Esophagus muscularis mucosa (tissue), 4 donors: ENCODE measurements around the gene ARF1. TPM values are rescaled to one million over a fixed set of nuclear protein-coding genes. Genes with fewer than 3 reads are reported as not detected.

Experiments
- DNase-seq: peaks from one replicate; pipeline ENCODE4 v3.0.0-alpha.2; 2017; ENCODE audit errors: extremely low spot score
- H3K27ac ChIP-seq, 4 donors: fragments of 200-600 bp; sonication (generic); replicated peaks in 1 of 4; 1 replicate in 3 of 4; 2 replicates in 1 of 4; pipeline ENCODE4 v1.5.1; 2016 to 2019; ENCODE audit warnings: mild to moderate bottlenecking in 1 of 4
- H3K27me3 ChIP-seq, 4 donors: fragments of 200-600 bp; sonication (generic); one replicate each; pipeline versions ENCODE4 v1.5.1 to v1.6.0; 2016 to 2019
- H3K36me3 ChIP-seq, 4 donors: fragments of 200-600 bp; sonication (generic); one replicate each; pipeline ENCODE4 v1.5.1; 2016 to 2019
- H3K4me1 ChIP-seq, 4 donors: fragments of 200-600 bp; sonication (generic); one replicate each; pipeline ENCODE4 v1.5.1; 2016 to 2019
- H3K4me3 ChIP-seq, 4 donors: fragments of 200-600 bp; sonication (generic); 1 replicate in 2 of 4; 2 replicates in 2 of 4; pipeline ENCODE4 v1.5.1; 2016 to 2019; ENCODE audit warnings: mild to moderate bottlenecking in 4 of 4, moderate library complexity in 1 of 4
- H3K9me3 ChIP-seq, 4 donors: fragments of 200-600 bp; sonication (generic); 1 replicate in 3 of 4; 2 replicates in 1 of 4; pipeline ENCODE4 v1.5.1; 2016 to 2019
- EP300 ChIP-seq: sonication (generic); formaldehyde crosslinking; IDR thresholded peaks from one replicate; pipeline ENCODE4 v1.6.1; 2017; ENCODE audit warnings: antibody characterized with exemption
- POLR2A ChIP-seq: fragments of 450-650 bp; IDR thresholded peaks from one replicate; pipeline ENCODE4 v1.6.1; 2017; ENCODE audit warnings: antibody characterized with exemption, moderate library complexity, mild to moderate bottlenecking, low read depth
- POLR2AphosphoS5 ChIP-seq, 2 donors: sonication (generic); formaldehyde crosslinking; IDR thresholded peaks; one replicate each; pipeline ENCODE4 v1.6.1; 2017; ENCODE audit warnings: antibody characterized with exemption in 2 of 2
- WGBS: methylation state at CpG from one replicate; pipeline ENCODE4 v1.1.5; 2018; 5-methylcytosine and 5-hydroxymethylcytosine counted together
- intact Hi-C: fragments of 100-400 bp; cut with DNase I; formaldehyde crosslinking; loops from one replicate; pipeline ENCODE4 v1.15.1; 2023
- total RNA-seq, 4 donors: library from RNA; depleted of rRNA; stranded (reverse); fragments of >200 nt; gene quantifications; one replicate each; pipeline versions ENCODE4 v1.1.0 to v1.2.1, GENCODE V29; 2016
- TF ChIP-seq, protein P1 (sequence below), 3 experiments: fragments of 200-600 bp in 2 of 3; fragments of 450-650 bp in 1 of 3; sonication (generic) in 2 of 3; IDR thresholded peaks; one replicate each; pipeline ENCODE4 v1.5.1; 2017 to 2019; ENCODE audit warnings: antibody characterized with exemption in 3 of 3, mild to moderate bottlenecking in 2 of 3, moderate library complexity in 1 of 3

The ARF1 gene
- total RNA-seq, 4 donors from 2014 or later, result 238 to 392 (median 346) TPM

DNA sequence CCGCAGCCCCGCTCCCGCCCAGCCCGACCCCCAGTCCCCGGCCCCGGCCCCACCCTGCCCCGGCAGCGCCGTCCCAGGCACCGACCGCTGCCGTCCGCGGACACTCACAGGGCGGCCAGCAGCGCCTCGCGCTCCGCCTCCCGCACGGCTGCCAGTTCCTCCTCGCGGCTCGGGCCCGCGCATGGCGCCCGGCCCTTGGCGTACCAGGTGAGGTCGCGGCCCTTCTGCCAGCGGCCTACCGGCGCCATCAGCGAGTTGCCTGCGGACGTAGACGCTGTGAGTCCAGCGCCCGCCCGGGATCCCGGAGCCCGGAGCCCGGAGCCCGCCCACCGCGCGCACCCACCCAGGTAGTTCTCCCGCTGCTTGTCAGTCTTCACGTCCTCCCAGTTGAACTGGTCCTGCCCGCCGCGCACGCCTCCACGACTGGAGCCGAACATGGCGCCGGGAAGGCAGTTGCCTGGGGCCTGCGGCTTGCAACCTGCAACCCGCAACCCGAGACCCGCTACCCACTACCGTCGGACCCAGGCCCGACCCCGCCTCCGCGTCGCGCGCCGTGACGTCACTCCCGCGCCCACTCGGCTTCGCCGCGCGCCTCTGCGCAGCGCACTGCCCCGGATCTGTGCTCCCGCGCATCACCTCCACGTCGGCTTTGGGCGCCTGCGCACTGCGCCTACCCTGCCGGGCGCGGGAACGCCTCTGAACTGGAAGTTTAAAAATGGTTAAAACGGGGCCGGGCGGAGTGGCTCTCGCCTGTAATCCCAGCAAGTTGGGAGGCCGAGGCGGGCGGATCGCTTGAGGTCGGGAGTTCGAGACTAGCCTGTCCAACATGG is 20.5 kb downstream of the ARF1 start, which contains the start of gene C1orf35:
TSS of gene C1orf35 (minus strand) at position 535 of the 830 bp plus-strand sequence. CDS start at position 437, 98 bp downstream.
- intact Hi-C loops, result loop anchor here (5.0 kb wide), 1 partner anchor 156 kb away; the partner anchor contains the start of gene WNT9A
- Histone ChIP-seq H3K9me3 (no peaks in the 10 kb centered on the region), H3K36me3 (peaks cover 28 to 60% (median 56%) of the 10 kb centered on the region in 4 donors), H3K4me1 (peaks cover 24 to 46% (median 33%) of the 10 kb centered on the region in 4 donors), H3K27ac (peak within 1 kb of the TSS; percentile 88 to 97 (median 94)), H3K27me3 (no peaks in the 10 kb centered on the region), H3K4me3 (peak within 1 kb of the TSS; percentile 79 to 97 (median 87))
- 0% methylated on average over 22 of the region's 104 CpGs for WGBS
- TF ChIP-seq, protein P1, sequence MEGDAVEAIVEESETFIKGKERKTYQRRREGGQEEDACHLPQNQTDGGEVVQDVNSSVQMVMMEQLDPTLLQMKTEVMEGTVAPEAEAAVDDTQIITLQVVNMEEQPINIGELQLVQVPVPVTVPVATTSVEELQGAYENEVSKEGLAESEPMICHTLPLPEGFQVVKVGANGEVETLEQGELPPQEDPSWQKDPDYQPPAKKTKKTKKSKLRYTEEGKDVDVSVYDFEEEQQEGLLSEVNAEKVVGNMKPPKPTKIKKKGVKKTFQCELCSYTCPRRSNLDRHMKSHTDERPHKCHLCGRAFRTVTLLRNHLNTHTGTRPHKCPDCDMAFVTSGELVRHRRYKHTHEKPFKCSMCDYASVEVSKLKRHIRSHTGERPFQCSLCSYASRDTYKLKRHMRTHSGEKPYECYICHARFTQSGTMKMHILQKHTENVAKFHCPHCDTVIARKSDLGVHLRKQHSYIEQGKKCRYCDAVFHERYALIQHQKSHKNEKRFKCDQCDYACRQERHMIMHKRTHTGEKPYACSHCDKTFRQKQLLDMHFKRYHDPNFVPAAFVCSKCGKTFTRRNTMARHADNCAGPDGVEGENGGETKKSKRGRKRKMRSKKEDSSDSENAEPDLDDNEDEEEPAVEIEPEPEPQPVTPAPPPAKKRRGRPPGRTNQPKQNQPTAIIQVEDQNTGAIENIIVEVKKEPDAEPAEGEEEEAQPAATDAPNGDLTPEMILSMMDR (IDR thresholded peaks at IDR 0.05), result no peak
- TF ChIP-seq POLR2A, result peak; percentile 41
- no peak for TF ChIP-seq EP300
- peak; percentile 89 to 99 for TF ChIP-seq POLR2AphosphoS5 (IDR thresholded peaks at IDR 0.05)
- DNase-seq, result peak; percentile 97

DNA sequence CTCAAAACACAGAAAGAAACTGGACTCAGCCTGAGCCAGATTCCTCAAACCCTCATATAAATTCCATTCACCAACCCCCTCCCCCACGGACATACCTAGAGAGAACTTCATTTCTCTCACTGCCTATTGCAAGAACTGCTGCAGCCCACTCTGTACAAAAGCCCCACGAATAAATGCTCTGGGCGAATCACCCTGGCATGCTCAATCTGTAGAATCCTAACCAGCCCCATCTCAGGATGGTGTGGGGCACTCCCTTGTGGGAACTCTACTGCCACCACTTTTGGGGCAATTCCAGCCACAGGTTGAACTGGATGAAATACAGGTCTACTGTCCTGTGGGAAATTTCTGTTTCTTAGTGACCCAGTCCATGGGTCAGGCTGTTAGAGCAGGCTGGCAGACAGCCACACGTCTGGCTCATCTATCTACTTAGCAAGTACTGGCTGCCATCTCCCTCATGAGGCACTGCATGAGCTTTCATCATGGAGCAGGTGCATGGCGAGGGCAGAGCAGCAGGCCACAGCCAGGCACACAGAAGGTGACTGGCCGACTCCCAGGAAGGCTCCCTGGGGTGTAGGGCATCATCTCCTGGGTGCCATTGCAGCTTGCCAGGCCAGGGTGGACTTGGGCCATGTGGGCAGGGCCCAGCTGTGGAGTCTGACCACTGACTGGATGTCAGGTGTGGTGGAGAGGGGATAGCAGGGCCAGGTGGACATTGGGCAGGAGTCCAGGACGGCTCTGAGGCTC is 22.2 kb downstream of the ARF1 start:
- peak overlapping the region in 1 of 4 donors; percentile 94 for H3K27ac ChIP-seq
- no peaks in the 10 kb centered on the region for H3K27me3 ChIP-seq
- WGBS, result 53% methylated on average over 3 of the region's 7 CpGs
- H3K4me3 ChIP-seq, result no peak overlapping the region
- H3K4me1 ChIP-seq, result peaks cover 31 to 56% (median 43%) of the 10 kb centered on the region in 4 donors
- intact Hi-C loops, result loop anchor here (5.0 kb wide), 1 partner anchor 157 kb away; the partner anchor contains the start of gene WNT9A
- H3K9me3 ChIP-seq, result no peaks in the 10 kb centered on the region
- no peak for TF ChIP-seq EP300
- TF ChIP-seq, protein P1 (IDR thresholded peaks at IDR 0.05), result no peak
- peaks cover 12 to 43% (median 40%) of the 10 kb centered on the region in 4 donors for H3K36me3 ChIP-seq
- no peak for DNase-seq

DNA sequence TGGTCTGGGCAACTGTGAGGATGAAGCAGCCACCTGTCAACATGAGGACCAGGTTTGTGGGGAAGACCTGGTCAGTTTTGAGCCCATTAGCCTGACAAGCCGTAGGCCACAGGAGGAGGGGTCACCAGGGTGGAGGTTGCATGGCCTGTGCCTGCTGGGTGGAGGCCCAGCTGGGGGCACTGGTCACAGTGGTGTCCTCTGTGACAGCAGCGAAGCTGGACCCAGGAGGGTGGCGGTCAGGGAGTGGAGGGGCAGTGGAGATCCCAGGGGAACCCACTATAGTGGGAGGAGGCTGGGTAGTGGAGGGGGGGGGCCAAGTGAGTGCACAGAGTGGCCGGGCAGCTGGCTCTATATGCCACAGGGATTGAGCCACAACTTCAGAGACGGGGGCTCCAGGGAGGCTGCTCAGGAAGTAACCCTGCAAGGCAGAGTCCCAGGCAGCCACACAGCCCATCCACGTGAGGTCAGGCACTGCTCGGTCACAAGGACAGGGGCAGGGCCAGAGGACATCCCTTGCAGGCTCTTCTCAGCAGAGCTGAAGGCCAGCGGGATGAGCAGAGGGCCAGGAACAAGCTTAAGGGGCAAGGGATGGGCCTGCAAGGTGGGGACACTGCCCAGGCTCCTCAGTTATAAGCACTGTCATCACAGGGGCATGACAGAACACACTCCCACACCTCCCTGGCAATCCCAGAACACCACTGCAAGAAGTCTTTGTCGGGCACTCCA is 22.9 kb downstream of the ARF1 start:
- intact Hi-C loops, result no loop called here
- DNase-seq, result no peak
- Histone ChIP-seq H3K9me3 (no peaks in the 10 kb centered on the region), H3K4me1 (peaks cover 38 to 57% (median 50%) of the 10 kb centered on the region in 4 donors), H3K27me3 (no peaks in the 10 kb centered on the region), H3K4me3 (no peak overlapping the region), H3K27ac (no peak overlapping the region), H3K36me3 (peaks cover 5 to 36% (median 33%) of the 10 kb centered on the region in 4 donors)
- WGBS, result 66% methylated on average over 6 of the region's 9 CpGs
- TF ChIP-seq POLR2AphosphoS5 (IDR thresholded peaks at IDR 0.05), result no peak
- no peak for TF ChIP-seq EP300
- TF ChIP-seq POLR2A, result no peak
- TF ChIP-seq, protein P1 (IDR thresholded peaks at IDR 0.05), result no peak

DNA sequence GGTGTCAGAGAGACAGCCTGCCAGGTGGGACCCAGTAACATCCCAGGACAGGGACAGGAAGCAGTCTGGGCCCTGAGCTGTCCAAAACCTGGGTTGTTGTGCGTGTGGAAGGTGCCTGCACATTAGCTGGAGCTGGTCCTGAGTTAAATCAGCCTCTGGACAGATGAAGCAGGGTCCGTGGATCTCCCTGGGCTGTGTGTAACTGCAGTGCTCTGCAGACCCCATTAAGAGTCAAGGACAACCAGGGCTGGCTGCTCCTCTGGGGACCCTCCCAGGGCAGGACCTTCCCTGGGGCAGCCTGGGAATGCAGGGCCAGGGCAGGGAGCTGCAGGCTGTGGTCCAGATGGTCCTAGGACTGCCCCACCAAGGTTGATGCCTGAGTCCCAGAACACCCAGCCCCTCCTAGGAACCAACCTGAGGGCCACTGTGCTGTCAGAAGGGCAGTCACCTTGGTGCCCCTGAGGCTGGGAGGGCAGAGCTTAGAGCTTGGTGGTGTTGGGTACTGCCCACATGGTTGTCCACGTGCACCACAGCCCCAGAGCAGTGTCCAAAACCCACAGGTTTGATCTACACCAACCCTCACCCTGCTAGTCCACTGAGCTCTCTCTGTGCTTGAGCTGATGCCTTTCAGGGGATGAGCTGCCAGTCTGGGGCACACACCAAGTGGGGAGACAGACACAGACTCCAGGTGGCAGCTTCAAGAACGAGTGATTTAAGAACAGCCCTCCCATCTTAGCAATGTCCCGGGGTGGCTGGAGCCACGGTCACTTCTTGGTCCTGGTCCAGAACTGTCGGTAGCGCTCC is 23.7 kb downstream of the ARF1 start:
- H3K36me3 ChIP-seq, result peaks cover 0 to 28% (median 26%) of the 10 kb centered on the region in 4 donors
- H3K4me1 ChIP-seq, result peaks cover 38 to 54% (median 51%) of the 10 kb centered on the region in 4 donors
- no peak for DNase-seq
- intact Hi-C loops, result no loop called here
- H3K27me3 ChIP-seq, result no peaks in the 10 kb centered on the region
- TF ChIP-seq POLR2AphosphoS5 (IDR thresholded peaks at IDR 0.05) (no peak), EP300 (no peak), POLR2A (no peak)
- TF ChIP-seq, protein P1 (IDR thresholded peaks at IDR 0.05), result no peak
- H3K4me3 ChIP-seq, result no peak overlapping the region
- H3K9me3 ChIP-seq, result no peaks in the 10 kb centered on the region
- H3K27ac ChIP-seq, result no peak overlapping the region
- WGBS, result 87% methylated on average over 7 of the region's 8 CpGs
